DMS53 treated with DMSO at 0.1 percent for 48 hours (cell line): ENCODE data around the gene IL32.

ENCODE experiments used
- DNase-seq: peaks from one replicate; lab custom pipeline; 2025; ENCODE audit not compliant: unreplicated experiment; lab: John Stamatoyannopoulos, UW

IL32 gene

GRCh38 chr16:3065069-3065741, at the start of gene IL32:
Gene IL32 (plus strand): TSS chr16:3065640. CDS start chr16:3065812, 172 bp downstream.
- no peak for DNase-seq

- DNase-seq, result no peak
These were observed 49.4 kb upstream of the IL32 start for GRCh38 chr16:3015865-3016521.

- no peak for DNase-seq
These were observed 48.1 kb upstream of the IL32 start for GRCh38 chr16:3017344-3017743.

- DNase-seq, result no peak
These were observed 47.5 kb upstream of the IL32 start, which contains the start of gene CLDN6 for GRCh38 chr16:3017794-3018506. Gene CLDN6 (minus strand): TSS chr16:3018183. CDS start chr16:3016021, 2,162 bp downstream.

GRCh38 chr16:3019594-3020246, 45.7 kb upstream of the IL32 start:
- DNase-seq, result no peak

GRCh38 chr16:3020247-3020603, 45.2 kb upstream of the IL32 start, which contains the start of gene TNFRSF12A:
Gene TNFRSF12A (plus strand): TSS chr16:3020368. CDS start chr16:3020398, 30 bp downstream.
- peak; percentile 45 for DNase-seq

- DNase-seq, result no peak
These were observed 44.6 kb upstream of the IL32 start for GRCh38 chr16:3020604-3021448.

GRCh38 chr16:3021449-3022207, 43.8 kb upstream of the IL32 start:
- DNase-seq, result peak; percentile 39

GRCh38 chr16:3022208-3022683, 43.2 kb upstream of the IL32 start:
- peak; percentile 48 for DNase-seq

GRCh38 chr16:3022684-3023414, 42.6 kb upstream of the IL32 start:
- DNase-seq, result no peak

GRCh38 chr16:3023415-3023668, 42.1 kb upstream of the IL32 start:
- no peak for DNase-seq

GRCh38 chr16:3023669-3024478, 41.6 kb upstream of the IL32 start, which contains the start of the genes HCFC1R1 and THOC6:
Gene HCFC1R1 (minus strand): TSS chr16:3023942. CDS start chr16:3023941, 1 bp downstream.
Gene THOC6 (plus strand): TSS chr16:3024035. CDS start chr16:3024327, 292 bp downstream.
- DNase-seq, result peak; percentile 90

GRCh38 chr16:3025032-3026002, 40.1 kb upstream of the IL32 start:
- DNase-seq, result no peak

- no peak for DNase-seq
These were observed 39.4 kb upstream of the IL32 start for GRCh38 chr16:3026003-3026378.

- DNase-seq, result no peak
These were observed 38.6 kb upstream of the IL32 start for GRCh38 chr16:3026609-3027488.

GRCh38 chr16:3027489-3027795, 38.0 kb upstream of the IL32 start:
- DNase-seq, result no peak
